GM21515 (cell line): ENCODE measurements around the gene NTM.

Experiments used
- ATAC-seq: cut with Tn5 transposase; IDR thresholded peaks from one replicate; pipeline ENCODE4 v1.9.1; 2021; ENCODE audit not compliant: unreplicated experiment

Gene NTM

DNA sequence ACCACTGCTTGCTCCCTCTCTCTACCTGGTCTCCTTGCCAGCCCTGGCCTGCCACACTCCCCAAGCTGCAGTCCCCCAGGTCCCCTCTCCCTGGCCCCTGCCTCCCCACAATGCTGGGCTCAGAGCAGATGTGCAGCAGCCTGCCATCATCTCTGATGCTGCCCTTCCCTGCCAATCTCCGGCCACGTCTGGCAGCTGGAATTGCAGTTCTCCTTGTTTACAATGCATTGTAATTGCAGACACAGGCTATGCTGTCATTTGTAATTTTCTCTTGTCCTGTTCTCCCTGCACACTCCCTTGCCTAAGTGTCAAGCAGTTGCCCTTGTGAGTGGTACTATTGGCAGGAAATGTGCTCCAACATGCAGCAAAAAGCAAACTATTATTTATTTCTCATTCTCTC lies 222.3 kb downstream of the NTM start:
- ATAC-seq = no peak

GRCh38 chr11:131593301-131593700 lies 222.9 kb downstream of the NTM start:
- ATAC-seq = no peak

DNA sequence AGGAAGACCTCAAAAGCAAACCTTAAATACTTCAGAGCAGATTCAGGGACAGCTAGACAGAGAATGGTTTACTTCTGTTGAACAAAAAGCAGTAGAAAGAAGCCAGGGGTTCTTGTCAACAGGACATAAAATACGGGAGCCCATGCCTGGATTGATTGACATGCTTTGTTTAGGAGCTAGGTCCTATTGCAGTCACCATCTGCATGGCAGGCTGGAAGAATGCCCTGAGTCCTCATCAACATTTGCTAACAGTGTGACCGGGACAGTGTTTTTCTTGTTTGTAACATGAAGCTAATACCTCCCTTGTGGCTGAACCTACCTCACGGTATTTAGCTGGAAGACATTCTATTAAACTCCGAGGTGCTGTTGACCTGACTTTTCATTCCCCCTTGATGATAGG lies 225.4 kb downstream of the NTM start:
- no peak for ATAC-seq

DNA sequence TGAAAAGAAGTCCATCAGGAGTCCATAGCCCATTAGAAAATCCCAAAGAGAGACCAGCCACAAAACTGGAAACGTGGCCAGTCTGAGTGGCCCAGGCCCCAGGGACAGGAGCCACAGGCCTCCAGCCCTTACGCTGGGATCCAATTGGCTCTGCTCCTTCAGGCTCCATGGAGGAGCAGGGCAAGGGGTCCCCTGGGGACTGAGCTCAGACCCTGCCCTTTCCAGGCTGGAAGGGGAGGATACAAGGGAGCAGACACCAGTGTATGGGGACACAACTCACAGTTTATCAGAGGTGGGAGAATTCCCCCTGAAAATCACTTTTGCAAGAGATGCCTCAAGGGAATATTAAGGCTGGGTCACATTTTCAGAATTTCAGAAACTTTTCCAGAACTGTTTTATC lies 227.5 kb downstream of the NTM start:
- no peak for ATAC-seq

DNA sequence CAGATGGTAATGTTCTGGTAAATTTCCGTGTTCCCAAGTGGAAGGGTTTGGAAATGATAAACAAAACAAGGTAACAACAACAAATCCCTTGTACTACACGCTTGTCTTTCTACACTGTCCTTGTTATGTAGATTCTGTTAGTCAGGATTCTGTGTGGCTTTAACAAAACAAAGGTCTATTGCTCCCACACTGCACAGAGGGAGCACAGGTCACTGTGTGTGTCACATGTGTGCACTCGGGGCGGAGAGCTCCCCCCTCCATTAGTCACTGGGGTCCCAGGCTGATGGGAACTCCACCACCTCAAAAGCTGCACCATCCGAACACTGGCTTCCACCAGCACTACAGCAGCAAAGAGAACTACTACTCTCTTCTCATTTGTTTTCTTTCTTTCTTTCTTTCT lies 227.9 kb downstream of the NTM start:
- ATAC-seq = no peak

DNA sequence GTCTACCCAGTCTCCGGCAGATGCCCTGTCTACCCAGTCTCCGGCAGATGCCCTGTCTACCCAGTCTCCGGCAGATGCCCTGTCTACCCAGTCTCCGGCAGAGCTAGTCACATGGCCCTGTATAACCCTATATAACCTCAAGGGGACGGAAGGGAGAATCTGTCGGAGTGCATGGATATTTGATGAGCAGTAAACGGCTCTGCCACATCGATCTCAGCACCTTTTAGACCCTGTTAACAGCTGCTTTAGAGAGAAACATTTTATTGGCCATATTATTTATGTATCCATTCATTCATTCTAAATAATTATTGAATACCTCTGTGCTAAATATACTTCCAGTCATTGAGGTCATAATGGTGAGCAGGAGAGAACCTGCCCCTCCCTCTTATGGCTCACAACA lies 228.9 kb downstream of the NTM start:
- no peak for ATAC-seq

DNA sequence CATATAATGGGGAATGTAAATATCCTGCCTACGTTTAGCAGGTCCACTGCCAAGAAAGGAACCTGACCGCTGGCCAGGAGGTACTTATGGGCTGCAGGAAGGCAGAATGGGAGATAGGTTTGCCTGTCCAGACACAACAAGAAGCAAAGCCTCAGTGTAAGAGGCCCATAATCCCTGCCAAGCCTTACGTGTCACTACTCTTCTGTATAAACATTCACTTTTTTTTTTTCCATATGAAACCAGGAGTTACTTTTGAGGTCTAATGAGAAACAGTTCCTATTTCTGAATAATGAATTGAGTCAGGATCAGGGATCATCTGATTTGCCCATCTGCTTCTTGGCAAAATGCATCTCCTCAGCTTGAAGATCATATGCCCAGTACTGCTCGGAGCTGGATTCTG lies 230.2 kb downstream of the NTM start:
- no peak for ATAC-seq

- ATAC-seq = no peak
Observed at GRCh38 chr11:131601586-131601985, 231.2 kb downstream of the NTM start.

DNA sequence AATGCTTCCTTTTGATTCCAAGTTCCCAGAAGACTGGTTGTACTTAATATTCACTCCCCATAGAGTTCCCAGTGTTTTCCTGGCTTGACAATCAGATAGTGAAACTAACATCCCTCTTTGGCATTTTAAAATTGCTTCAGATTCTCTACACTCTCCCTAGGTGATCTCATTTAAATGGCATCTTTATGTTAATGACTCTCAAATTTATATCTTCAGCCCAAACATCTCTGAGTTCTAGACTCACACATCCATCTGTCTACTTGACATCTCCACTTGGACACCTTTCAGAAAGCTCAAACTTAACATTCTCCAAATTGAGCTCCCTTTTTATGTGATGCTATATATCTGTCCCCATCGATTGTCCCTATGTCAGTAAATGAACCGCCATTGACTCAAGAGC lies 232.0 kb downstream of the NTM start:
- ATAC-seq = no peak

- no peak for ATAC-seq
Observed at GRCh38 chr11:131606811-131607335, 236.5 kb downstream of the NTM start.

DNA sequence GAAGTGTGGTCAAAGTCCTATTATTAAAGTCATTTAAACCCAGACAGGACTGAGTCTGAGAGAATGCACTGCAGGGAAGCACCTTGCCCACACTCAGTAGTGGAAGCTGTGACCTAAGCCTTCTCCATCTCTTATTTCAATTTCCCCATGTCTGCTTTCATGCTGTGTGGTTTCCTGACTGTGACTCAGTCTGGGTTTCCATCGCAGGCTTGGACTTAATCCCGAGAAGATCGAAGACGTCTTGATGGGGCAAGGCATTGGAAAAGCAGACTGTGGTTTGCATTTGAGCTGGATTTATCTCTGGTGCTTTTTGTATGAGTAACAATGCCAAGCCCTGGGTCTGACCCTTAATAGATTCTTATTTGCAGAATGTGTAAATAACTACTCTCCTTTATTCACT lies 238.9 kb downstream of the NTM start:
- no peak for ATAC-seq

DNA sequence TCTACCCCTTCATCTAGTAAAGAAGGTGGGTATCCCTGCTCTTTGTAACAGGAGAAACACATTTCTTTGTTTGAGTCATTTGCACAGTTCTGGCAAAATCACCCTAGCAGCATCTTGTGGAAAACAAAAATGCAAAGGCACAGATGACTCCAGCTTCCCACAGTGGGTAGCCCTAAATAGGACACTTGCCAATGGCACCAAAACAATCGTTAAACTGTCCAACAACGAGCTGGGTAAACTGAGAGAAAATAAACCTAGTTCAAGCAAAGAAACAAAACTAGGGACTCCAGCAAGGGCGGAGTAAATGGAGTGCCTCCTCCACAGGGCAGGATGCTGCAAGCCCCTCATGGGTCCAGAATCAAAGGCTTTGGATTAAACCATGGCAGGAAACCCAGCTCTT lies 239.5 kb downstream of the NTM start:
- ATAC-seq = no peak

- ATAC-seq = no peak
Observed at GRCh38 chr11:131611322-131611721, 240.9 kb downstream of the NTM start.

DNA sequence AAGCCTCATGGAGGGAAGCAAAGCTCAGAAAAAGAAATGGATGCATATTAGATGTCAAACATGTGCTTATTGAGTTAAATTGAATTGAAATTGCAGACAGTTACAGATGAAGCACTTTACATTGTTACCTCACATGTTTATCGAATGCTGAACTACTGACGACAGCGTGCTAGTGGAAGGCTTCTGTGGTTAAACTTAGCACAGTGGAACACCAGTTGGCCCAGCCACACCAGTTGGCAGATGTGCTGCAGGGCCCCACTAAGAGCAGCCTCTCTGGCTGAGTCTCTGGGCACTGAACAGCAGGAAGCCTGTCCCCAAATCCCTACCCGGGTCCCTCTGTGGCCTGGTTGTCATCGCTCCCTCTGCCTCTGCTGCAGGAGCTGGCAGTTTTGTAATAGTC lies 242.1 kb downstream of the NTM start:
- no peak for ATAC-seq

DNA sequence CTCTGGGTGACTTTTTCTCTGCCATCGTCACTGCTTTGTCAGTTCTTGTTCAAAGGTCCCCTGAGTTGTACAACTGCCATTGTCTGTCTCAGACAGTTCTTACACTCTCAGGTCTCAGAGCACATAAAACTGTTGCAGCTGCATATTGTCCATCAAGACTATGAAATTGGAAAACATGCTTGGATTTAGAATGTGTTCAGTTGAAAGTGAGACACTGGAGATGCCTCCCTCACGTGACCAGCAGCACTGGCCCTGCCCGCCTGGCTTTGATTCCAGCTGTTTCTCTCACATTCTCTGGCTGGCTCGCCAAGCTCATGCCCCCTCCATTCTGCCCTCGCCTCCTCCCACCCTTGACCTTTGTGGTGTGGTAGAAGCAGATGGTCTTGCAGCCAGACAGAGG lies 244.2 kb downstream of the NTM start:
- ATAC-seq = no peak

DNA sequence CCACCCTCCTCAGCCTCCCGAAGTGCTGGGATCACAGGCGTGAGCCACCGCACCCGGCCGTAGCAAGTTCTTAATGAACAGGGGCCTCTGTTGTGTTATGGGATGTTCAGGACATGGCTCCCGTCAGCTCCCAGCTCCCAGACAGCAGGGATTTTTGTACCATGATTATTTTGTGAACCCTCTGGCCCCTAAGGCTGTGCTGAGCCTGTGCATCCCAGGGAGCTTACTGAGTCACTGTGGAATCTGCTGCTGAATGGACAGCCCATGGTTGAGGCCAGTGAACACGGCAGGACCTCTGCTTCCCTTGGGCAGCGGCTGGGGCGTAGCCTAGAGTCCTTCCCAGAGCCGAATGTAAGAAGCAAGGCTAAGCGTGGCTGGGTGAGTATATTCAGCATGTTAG lies 245.2 kb downstream of the NTM start:
- ATAC-seq = no peak

GRCh38 chr11:131616481-131617140 lies 246.2 kb downstream of the NTM start:
- no peak for ATAC-seq

GRCh38 chr11:131618201-131618600 lies 247.8 kb downstream of the NTM start:
- ATAC-seq = no peak

DNA sequence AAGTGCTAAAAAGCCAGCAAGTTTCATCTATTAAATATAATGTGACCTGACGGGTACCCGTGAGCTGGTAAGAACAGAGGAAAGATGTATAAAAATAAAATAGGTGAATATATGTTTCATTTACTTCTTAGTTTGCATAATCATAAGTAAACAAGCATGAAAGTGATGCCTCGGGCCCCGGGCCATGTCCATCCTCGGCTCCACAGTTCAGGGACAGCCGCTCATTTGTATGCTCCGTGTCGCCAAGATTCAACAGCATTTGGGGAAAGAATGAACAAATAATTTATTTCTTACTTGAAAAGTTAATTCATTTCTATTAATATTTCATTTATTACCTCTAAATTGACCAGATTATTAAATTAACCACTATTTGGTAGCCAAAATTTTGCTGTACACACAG lies 251.8 kb downstream of the NTM start:
- no peak for ATAC-seq

DNA sequence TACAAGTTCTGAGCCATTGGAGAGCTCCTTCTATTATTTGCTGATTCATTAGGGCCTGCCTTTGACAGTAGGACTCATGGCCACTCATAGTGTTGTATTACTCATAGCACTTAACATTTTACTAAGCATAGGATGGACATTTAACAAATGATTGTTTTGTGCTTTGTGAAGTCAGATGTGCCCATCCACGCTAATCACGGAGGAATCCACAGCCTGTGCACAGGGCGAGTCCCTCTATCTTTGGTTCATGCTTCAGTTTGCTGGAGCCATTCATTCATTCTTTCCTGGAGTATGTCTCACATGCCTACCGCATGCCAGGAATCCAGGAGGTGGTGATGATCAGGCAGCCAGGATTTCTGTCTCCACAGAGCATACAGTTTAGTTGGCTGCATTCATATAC lies 254.1 kb downstream of the NTM start:
- no peak for ATAC-seq

GRCh38 chr11:131626788-131627187 lies 256.4 kb downstream of the NTM start:
- no peak for ATAC-seq

DNA sequence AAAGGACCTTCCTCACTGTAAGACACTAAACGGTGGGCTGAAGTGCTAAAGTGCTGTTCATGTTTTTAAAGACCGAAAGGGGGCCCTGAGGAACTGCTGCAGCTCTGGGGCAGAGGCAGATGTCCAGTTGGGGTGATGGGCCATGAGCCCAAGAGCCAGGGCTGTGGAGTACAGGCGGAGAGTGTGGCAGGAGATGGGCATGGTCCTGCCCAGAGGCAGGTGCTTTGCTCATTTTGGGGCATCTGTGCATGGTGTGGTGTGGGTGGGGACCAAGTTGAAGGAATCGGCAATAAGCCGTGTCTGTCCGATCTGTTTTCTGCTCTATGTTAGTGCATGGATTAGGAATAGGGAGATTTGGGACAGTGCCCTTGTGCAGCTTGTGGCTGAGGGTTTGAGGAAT lies 258.3 kb downstream of the NTM start:
- no peak for ATAC-seq

GRCh38 chr11:131629925-131630540 lies 259.6 kb downstream of the NTM start:
- ATAC-seq = no peak
